Renal cortical epithelial cell (primary cell): Measurements from ENCODE around the gene ERICH6B. TPM values are rescaled to one million over a fixed set of nuclear protein-coding genes. Genes with fewer than 3 reads are reported as not detected.
"Not testable (repeated sequence)": the region's sequence is repeated elsewhere in the genome, so short reads cannot be mapped to it uniquely, and the experiment has no call there.

Source experiments
- DNase-seq: peaks from one replicate; pipeline ENCODE4 v3.0.0-alpha.2; 2011; ENCODE audit warnings: low read depth
- total RNA-seq: library from RNA; depleted of rRNA; stranded (reverse); fragments of >200 nt; gene quantifications from 2 replicates; pipeline ENCODE4 v1.2.3, GENCODE V29; 2014

ERICH6B gene
- not detected in 2 replicates for total RNA-seq

DNA sequence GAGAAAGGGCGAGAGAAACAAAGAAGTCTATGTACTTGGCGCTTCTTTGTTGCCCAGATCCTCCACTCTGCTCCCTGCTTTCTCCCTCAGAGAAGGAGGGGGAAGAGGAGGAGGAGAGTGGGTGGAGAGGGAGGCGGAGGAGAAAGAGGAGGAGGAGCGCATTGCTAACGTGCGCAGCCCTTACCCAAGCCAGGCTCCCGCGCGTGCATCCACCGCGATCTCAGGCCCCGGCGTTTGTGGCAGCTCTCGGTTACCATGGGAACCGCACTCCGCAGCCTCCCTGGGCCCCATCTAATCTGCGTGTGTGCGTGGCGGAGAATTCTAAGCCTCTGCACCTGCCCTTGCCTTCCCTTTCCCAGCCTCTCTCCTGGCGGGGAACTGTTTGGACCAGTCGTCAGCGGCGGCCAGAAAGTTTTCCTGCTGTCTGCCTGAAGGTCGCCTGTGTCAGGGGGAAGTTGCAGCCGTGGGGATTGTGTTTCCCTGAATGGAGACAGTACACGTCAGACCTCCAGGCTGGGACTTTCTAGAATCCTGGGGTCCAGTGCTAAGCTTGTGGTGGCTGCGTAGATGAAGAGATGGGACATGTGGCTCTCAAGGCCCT lies at the start of gene ERICH6B:
Gene ERICH6B, minus strand, starts transcription at position 239 of the 601 bp plus-strand sequence. CDS start 18,734 bp downstream, outside the sequence.
- DNase-seq: peak; percentile 6

DNA sequence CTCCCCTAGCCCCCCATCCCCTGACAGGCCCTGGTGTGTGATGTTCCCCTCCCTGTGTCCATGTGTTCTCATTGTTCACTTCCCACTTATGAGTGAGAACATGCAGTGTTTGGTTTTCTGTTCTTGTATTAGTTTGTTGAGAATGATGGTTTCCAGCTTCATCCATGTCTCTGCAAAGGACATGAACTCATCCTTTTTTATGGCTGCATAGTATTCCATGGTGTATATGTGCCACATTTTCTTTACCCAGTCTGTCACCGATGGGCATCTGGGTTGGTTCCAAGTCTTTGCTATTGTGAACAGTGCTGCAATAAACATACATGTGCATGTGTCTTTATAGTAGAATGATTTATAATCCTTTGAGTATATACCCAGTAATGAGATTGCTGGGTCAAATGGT lies 47.4 kb upstream of the ERICH6B start:
- not testable (repeated sequence) for DNase-seq

DNA sequence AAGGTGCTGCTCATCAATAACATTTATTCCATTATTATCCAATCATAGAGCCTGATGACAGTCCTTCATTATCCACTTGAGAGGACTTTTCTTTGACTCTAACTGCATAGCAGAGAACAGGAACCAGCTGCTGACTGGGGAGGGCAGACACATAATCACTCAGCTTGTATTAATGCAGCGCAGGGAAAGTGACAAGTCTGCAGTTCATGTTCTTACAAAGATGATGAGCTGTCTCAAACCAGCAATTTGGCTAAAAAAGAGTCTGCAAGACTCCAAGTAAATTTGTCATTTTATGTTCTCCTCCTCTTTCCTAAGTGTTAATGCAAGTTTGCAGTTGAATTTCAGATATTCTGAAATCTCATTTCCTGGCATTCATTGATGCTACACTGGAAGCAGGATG lies 46.6 kb upstream of the ERICH6B start:
- no peak for DNase-seq

DNA sequence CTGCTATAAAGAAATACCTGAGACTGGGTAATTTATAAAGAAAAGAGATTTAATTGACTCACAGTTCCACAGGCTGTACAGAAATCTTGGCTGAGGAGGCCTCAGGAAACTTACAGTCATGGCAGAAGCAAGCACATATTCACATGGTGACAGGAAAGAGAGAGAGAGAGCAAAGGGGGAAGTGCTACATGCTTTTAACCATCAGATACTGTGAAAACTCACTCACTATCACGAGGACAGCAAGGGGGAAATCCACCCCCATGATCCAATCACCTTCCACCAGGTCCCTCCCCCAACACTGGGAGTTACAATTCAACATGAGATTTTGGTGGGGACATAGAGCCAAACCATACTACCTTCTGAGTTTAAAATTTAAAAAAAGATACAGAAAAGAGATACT lies 44.9 kb upstream of the ERICH6B start:
- not testable (repeated sequence) for DNase-seq

DNA sequence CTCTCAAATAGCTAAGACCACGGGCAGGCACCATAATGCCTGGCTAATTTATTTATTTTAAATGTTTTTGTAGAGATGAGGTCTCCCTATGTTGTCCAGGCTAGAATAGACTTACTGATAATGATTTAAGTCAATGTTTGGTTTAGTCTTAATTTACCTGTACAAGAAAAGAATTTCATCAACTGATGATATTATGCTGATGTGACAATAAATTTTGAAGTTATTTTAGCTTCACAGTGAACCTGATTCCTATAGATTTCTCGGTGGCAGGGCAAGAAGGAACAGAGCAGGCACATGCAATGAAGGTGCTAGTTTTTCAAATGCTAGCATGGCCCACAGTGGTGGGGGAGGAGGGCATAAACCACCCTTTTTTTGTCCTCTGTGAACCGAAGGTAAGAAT lies 44.0 kb upstream of the ERICH6B start:
- DNase-seq: no peak

DNA sequence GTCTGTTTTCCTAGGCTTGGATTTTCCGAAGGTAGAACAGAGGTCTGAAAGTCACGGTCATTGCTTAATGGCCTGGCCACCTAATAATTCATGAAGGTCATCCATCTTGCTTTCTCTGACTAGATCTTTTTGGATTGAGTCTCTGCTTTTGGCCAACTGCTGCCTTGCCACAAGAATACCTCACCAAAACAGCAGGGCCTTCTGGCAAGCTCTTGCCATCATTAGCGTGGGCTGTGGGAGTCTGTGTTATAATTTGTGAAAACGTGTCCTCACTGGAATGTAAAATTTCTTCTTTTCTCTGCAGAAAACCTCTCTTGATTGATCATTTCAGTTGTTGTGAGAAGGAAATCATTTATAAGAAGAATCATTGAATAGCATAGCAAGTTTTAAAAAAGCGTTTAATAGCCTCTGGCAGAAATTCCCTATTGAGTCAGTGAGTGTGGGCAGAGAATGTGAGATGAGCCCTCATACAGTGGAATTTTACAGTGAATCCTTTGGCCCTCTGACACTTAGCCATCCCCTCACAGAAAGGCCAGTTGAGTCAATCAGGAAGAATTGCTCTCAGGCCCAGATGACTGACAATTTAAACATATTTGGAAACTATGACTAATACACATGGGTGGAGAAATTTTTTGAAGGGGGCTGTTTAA lies 43.2 kb upstream of the ERICH6B start:
- no peak for DNase-seq

DNA sequence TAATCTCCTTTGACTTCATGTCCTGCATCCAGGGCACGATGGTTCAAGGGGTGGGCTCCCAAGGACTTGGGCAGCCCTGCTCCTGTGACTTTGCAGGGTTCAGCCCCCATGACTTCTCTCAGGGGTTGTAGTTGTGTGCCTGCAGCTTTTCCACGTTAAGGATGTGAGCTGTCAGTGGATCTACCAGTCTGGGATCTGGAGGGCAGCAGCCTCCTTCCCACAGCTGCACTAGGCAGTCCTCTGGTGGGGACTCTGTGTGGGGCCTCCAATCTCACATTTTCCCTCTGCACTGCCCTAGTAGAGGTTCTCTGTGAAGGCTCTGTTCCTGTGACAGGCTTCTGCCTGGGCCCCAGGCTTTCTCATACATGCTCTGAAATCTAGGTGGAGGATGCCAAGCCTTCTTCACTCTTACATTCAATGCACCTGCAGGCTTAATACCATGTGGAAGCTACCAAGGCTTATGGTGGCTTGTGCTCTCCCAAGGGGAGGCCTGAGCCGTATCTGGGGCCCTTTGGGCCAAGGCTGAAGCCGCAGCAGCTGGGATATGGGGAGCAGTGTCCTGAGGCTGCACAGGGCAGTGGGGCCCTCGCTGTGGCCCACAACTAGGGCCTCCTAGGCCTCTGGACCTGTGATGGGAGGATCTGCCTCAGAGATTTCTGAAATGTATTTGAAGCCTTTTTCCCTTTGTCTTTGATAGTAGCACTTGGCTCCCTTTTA lies 39.3 kb upstream of the ERICH6B start:
- DNase-seq: no peak

DNA sequence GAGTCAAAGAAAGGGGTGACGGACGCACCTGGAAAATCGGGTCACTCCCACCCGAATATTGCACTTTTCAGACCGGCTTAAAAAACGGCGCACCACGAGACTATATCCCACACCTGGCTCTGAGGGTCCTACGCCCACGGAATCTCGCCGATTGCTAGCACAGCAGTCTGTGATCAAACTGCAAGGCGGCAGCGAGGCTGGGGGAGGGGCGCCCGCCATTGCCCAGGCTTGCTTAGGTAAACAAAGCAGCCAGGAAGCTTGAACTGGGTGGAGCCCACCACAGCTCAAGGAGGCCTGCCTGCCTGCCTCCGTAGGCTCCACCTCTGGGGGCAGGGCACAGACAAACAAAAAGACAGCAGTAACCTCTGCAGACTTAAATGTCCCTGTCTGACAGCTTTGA lies 29.7 kb upstream of the ERICH6B start:
- DNase-seq: not testable (repeated sequence)

DNA sequence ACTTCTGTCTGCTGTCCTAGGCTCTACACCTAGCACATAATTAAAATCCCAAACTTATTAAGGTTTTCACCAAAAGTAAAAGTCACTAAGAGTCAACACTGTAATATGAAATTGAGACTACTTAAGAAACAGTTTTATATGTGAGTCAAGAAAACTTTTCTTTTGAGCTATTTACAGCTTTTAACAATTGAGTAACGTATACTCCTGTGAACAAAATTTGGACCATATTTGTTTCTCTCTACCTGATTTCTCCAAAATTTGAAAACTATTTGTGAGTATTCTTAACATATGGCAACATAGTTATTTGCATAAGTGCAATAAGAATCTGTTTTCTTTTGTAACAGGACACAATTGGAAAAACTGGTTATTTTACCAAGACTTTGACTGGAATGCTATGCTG lies 26.6 kb upstream of the ERICH6B start:
- DNase-seq: not testable (repeated sequence)

DNA sequence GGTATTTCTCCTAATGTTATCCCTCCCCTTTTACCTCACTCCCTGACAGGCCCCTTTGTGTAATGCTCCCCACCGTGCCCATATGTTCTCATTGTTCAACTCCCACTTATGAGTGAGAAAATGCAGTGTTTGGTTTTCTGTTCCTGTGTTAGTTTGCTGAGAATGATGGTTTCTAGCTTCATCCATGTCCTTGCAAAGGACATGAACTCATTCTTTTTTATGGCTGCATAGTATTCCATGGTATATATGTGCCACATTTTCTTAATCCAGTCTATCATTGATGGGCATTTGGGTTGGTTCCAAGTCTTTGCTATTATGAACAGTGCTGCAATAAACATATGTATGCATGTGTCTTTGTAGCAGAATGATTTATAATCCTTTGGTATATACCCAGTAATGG lies 19.8 kb upstream of the ERICH6B start:
- not testable (repeated sequence) for DNase-seq

DNA sequence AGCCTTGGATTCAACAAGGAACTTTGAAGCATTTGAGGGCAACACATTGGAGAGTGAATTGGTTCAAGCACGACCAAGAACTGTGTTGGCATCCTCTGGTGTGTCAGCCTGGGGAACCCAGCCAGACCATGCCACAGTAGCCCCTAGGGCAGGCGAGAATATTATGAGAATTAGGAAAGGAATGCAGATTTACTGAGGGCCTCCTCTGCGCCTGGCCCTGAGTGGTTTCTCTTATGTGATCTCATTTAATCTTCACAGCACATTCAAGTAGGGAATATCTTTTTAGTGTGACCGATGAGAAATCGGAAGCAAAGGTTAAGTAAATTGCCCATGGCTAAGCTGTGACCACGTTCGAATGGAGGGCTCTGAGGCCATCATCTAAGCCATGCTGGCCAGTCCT lies 15.3 kb upstream of the ERICH6B start:
- DNase-seq: no peak

DNA sequence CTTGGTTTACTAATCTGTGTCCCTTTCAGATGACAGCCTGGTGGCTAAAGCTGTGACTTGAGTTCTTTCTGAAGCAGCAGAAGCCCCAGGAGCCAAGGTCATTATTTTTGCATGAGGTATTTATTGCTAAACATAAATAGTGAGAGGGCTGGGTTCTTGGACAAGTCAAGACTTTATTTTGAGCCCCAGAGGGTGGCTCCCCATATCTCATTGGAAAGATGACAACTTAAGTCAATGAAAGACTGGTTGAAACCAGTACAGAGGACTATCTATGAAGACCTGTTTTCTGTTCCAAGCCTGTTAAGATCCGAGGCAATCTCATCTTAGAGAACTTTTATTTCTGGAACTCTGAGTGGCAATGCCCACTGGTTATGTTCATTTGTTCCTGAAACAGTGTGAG lies 14.4 kb upstream of the ERICH6B start:
- no peak for DNase-seq

DNA sequence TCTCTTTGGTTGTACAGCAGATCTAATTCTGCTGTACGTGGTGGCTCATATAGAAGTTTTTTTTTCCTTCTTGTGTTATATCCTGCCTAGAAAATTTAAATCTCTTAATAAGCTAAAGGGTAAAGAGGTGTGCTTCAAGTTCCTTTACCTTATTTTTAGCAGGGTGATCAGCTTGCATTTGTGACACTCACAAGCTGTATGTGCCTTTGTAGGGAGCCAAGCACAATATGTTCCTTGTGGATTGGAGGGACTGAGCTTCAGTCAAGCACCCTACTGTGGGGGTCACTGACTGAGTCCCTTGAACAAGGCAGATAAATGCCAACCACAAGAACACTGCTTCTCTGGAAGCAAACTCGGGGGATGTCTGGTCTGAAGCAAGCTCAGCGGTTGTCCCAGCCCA lies 12.6 kb upstream of the ERICH6B start:
- DNase-seq: no peak

DNA sequence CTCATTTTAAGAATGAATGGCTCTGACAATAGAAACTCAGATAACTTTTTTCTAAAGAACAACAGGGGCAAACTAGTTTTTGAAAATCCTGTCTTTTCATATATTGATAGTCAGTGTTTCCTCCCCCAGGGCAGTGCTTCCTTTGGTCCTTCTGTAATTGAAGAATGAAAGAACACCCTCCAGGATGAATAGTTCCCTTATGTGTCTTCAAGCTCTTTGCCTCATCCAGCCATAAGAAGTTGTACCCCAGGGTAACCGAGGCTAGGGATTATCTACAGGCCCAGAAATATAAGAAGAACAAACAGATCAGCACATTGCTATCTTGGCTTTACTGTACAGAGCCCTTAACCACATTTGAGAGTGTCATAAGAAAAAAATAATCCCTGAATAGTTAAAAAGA lies 12.1 kb upstream of the ERICH6B start:
- DNase-seq: no peak

DNA sequence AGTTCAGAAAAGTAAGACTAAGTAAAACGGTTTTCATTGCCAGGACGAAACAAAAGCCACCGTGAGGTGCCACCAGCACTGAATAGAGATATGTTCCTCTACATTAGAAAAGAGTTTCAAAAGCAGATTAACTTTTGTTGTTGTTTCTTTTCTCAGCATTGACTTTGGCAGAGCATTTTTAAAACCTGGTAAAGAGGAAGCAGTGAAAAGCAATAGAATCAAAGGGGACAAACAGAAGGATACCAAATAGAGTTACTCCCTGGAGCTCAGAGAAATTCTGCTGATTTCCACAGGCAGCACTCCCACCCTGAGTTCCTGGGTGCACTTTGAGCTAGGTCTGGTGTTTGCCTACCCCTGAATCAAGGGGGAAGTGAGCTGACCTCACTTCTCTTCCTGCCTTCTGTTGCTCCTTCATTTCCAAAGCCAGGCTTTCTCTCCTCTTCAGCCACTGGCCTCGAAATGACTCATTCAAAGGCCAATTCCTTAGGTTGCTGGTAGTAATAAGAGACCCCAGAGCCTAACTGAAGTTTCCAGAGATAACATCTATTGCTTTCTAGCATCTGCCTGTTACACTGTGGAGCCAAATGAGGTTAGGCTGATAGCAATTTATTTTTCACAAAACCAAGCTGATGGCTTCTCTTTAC lies 11.3 kb upstream of the ERICH6B start:
- peak; percentile 10 for DNase-seq

DNA sequence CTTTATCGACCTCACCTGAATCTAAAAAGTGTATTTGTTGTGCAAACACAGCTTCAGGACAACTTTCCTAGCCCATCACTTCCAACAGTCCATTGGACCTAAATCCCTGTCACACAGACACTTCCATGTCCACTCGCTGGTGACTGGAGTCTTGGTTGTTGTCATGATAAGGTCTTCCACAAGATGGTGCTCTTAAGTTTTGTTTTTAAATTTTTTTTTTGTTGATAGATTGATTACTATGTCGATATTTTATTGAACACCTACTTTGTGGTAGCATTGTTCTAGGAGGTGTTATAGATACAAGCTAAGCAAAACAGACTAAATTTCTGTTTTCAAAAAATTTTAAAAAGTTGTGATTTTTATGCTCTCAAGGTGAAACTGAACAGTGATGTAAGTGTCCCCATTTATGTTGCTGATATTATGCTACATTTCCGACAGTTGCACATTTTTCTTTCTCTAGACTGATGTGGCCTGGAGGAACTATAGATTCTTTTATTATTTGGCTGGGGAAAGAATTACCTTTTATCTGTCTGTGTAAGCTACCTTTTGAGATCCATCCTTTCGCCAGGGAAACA lies 8.1 kb upstream of the ERICH6B start:
- DNase-seq: peak; percentile 31

DNA sequence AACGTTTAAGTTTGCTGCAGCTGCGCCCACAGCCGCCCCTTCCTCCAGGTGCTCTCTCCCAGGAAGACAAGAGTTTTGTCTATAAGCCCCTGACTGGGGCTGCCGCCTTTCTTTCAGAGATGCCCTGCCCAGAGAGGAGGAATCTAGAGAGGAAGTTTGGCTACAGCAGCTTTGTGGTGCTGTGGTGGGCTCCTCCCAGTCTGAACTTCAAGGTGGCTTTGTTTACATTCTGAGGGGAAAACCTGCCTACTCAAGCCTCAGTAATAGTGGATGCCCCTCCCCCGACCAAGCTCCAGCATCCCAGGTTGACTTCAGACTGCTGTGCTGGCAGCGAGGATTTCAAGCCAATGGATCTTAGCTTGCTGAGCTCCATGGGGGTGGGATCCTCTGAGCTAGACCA lies 6.4 kb upstream of the ERICH6B start:
- DNase-seq: no peak

DNA sequence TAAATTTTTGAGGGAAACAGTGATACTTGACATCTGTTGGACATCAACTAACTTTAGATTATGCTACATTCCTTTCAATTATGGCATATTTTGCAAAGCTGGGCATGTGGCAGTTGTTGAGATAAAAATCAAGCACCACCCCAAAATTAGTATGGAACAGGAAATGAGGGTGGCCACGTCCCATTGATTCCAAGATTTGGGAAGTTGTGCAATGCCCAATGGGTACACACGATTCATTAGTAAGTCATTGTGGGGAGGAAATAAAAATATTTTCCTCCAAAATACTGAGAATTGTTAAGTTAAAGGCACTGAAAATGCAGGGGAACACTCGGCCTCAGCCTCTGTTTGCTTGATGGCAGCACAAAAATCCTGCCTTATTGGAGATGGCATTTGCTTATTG lies 7.6 kb downstream of the ERICH6B start:
- no peak for DNase-seq

DNA sequence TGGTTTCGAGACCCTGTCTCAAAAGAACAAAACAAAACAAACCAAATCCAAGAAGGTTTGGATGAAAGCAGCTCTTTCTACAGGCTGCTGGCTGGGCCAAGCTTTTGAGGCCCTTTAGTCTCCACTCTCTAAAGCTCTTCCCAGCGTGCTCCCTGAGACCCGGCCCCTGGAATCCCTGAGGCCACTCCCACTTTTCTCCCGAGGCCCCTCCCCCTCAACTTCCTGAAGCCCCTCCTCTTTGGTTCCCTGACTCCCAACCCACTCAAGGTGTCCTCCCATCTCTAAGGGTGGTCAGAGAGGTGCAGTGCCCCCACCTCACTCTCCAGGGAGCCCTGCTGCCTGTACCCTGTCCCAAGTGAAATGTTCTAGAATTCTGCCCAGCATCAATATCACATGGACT lies 10.6 kb downstream of the ERICH6B start:
- DNase-seq: no peak

DNA sequence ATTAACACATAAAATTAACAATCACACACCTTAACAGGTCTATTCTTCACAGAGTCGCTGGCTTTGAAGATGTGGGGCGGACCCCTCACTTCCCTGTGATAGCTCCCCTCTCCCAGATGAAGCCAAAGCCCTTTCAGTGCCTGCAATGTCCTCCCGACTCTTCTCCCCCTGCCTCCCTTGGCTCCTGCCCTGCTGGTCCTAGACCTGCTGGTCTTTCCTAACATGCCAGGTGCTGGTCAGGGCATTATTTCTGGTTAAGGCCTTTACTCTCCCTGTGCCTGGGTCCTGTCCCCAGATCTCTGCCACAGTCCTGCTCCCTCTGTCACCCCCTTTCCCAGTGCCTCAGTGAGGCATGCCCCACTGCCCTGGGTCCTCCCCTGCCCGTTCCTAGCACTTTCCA lies 12.2 kb downstream of the ERICH6B start:
- DNase-seq: no peak

DNA sequence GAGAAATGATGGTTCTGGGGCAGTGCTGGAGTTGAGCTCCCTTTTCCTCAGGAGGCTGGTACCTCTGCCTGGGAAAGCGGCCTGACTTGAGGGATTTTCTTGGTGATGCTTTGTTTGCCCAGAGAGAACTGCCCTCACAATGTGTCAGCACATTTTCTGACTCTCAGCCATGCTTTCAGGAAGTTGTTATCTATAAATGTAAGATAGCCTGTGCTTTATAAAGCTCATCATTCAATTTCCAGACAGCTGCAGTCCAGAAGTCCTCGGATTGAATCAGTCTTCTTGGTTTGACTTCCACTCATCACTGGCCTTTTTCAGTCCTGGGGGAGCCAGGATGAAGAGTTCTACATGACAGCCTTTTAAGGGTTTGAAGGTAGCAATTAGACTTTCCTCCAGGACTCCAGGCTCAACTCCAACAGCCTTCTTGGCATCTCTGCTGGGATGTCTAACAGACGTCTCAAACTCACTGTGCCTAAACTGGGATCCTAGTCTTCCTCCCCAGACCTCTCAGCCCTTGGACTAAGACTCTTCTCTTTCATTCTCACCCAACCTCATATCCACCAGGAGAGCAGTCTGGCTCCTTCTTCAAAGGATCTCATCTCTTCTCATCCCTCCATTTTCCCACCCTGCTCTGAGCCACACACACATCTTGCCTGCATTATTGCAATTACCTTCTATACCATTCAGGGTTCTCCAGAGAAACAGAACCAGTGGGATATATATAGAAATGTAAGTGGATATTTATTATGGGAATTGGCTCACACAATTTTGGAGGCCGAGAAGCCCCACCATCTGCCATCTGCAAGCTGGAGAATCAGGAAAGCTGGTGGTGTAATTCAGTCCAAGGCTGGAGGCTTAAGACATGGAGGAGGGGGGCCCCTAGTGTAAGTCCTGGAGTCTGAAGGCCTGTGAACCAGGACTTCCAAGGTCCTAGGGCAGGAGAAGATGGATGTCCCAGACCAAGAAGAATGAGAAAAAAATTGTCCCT lies 13.1 kb downstream of the ERICH6B start:
- DNase-seq: no peak
